HG02938 (cell line): ENCODE results near the gene NPAS2.

Source experiments
- ATAC-seq: cut with Tn5 transposase; IDR thresholded peaks from one replicate; pipeline ENCODE4 v1.9.1; 2021; ENCODE audit warnings: mild to moderate bottlenecking, moderate library complexity; ENCODE audit not compliant: unreplicated experiment

Gene NPAS2

DNA sequence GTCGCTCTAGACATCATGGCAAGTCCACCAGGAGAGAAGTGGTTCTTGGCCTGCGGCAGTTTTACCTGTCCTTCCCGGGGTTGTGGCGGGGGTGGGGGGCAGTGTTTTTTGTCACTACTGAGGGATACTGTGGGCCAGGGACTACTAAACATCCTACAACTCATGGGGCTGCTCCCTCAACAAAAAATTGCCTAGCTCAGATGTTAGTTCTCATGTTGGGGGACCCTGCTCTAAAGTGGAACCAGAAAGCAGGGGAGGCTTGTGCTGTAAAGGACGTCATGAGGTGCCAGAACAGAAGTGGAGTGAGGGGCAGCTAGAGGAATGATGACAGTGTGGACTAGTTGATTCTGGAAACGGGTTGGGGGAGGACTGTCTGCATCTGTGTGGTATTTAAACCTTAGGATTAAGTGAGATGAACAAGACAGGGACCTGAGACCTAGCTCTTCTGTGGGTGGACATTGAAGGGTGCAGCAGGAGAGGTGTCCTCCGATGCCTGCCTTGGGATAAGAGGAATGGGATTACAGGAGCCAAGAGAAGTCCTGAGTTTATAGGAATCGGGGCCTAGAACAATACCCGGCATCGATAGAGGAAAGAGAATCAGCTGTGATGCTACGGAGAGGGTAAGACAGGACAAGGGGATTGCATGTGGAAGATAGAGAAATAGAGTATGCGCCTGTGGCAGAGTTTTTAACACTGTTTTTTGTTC is 184.8 kb downstream of the NPAS2 start:
- no peak for ATAC-seq

DNA sequence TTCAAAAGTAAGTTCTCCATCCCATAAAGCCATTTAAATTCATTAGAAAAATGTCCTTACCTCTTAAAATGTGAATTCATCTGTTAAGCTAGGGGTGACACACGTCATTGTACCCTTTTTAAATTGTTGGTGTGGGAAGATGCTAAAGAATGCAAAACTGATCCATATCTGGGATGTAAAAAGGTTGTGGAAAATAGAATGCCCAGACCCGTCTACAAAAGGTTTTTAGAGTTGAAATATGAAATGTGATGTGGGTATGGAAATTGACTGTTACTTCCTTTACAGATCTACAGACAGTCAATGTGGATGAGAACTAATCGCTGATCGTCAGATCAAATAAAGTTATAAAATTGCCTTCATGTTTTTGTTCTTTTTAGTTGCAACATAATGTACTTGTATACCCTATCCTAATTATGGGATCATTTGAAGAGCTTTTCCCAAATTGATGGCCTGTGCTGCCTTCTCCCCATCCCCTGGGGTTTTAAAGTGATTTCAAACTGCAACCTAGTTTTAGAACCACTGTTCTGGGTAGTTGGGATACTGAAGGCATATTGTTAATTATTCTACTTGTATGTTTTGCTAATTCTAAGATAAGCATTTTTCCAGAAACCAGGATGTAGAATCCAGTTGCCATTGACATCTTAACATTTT is 186.3 kb downstream of the NPAS2 start:
- ATAC-seq, result no peak

DNA sequence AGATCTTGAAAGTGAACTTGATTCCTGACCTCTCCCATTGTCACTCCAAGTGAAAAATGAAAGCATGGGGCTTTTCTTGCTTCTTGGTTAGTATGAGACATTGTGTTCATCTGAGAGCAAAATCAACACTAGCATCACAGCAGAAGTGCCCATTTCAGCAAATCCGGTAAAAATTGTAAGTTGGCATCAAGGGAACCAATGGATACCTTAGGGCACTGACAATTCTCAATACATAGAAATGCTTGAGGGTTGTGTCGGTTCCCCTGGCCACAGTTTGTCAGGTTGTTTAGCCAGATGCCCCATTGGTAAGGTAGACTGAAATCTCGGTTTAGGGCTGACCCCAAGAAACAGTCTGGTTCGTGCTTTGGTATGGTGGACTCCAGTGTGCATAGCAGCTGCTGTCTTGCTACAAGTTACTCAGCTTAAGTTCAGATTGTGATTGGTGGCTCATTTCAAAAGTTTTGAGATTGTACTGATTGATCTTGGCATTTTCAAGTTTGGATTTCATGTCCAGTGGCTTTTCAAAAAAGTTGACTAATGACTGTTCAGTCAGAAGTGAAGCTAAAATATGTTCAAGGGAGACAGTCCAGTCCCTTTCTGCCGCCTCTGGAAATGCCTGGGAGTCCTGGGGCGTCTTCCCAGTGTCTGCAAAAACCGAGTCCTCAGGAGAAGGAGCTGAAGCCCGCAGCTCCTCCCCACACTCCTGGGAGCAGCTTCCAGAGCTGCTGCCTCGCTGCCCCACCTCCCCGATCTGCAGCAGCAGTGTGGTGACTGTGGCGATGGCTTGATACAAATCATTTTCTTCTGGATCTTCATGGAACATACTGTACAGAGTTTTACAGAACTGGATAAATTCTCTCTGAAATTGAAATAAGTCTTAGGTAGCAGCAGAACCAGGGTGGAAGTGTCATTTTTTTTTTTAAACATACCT is 187.7 kb downstream of the NPAS2 start:
- ATAC-seq, result no peak

DNA sequence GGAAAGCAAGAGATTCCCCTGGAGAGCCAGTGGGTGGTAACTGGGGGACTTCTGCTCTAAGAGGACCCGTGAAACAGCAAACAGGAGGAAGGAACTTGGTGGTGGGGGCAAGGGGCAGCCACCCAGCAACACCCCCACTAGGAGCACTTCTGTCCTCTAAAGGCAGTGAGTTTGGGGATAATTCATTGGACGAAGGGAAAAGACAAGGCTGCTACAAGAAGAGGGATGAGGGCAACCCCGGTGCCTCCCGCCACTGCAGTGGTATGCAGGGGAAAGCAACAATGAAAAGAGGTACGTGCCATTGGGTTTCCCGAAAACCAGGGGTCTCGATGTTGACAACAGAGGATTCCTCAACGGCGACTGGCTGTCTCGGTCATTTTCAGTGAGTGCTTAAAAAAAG is 191.2 kb downstream of the NPAS2 start:
- ATAC-seq, result no peak

DNA sequence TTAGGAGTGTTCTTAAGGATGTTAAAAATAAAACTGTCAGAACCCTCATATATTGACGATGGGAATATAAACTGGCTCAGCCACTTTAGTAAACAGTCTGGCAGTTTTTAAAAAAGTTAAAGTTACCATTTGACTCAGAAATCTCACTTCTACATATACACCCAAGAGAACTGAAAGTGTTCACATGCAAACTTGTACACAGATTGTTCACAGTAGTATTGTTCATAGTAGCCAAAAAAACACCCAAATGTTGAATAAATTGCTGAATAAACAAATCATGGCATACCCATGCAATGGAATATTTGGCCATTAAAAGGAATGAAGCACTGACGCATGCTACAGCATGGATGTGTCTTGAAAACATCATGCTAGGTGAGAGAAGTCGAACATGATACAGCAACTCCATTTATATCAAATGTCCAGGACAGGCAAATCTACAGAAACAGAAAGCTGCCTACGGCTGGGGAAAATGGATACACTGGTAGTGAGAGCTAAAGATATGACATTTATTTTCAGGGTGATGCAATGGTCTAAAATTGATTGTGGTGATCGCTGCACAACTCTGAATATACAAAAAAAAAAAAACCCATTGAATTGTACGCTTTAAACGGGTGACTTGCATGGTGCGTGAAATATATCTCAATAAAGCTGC is 192.2 kb downstream of the NPAS2 start:
- peak; percentile 88 for ATAC-seq

DNA sequence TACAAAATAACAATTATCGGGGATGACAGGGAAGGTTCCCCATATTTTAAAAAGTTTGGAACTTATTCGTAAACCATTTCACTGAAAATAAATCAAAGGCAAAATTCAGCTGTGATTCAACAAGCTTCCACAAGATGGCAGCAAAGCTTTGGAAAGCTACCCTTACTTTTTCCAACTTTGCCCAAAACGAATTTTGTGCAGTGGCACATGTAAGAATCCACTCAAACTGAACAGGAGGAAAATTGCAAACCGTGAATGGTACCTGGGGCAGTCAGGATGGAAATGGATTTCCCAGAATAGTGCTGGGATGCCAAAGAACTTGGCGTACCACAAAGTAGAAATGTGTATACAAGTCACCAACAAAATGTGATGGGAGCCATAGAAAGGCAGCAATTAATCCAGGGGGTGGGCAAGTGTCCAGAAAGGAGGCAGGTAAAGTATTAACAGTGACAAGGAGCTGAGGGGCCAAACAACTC is 192.8 kb downstream of the NPAS2 start:
- no peak for ATAC-seq

DNA sequence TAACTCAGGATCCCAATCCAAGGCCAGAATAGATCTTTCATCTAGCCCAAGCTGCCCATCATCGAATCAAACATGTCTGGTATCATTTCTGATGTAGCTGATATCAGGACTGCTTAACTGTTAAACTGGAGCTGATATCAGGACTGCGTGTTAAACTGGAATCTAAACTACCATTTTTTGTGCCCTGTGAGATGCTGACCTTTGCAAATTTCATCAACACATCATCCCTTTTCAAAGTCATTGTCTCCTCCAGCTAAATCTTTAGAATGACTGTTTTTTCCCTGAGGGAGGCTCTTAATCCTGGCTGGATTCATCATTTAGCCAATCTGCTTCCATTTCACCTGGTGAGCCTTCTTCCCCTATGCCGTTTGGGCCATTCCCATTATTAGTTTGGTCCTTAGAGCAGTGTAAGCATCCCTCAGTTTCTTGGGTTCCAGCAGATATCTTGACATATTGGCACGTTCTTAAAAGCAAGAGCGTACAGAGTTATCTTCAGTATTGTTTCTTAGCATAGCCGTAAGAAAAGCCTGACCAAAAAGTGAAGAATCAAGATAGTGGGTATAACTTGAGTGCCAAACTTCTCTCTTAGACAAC is 194.4 kb downstream of the NPAS2 start:
- ATAC-seq, result no peak

DNA sequence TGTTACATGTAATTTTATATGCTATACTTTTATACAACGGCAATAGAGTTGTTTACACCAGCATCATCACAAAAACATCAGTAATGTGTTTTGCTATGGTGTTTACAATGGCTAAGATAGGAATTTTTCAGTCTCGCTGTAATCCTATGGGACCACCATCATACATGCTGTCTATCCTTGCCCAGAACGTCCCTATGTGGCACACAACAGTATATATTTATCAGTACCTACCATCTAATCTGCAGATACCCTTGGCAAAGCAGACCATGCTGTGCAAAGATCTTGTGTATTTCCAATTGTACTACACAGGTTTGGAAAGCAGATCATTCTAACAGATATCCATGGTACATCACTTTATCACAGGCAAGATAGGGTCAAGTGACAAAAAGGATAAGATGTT is 197.4 kb downstream of the NPAS2 start:
- ATAC-seq, result no peak

DNA sequence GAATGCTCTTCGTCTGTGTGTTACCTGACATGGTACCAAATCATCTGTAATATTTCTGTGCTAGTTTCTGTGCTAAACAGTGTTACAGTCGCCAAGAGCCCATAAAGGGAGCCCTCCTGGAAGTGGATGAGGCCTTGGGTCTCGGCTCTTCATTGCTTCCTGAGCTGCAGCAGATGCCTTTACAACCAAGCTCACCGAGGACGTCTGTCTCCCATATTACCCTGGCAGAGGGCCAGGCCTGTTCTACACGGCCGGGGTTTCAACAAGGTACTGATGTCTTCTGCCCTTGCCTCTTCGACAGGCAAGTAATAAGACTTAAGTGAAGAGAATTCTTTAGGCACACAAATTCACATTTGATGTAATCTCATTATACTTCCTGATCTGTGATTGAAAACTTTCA is 199.0 kb downstream of the NPAS2 start:
- ATAC-seq, result no peak

DNA sequence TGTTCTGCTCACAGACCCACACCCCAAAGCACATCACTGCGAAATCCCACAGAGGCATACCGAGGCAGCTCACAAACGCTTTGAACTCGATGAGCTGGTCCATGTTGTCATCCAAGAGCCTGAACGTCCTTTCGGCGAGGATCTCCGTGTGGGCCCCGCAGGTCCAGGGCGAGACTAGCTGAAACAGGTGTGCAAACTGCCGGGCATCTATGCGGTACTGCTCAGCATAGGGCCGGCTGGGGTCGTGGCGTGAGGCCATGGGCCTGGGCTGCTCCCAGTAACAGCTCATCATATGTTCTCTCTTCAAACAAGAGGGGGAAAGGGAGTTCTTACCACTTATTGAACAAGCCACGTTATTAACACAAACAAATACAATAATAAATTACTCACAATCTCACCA is 202.3 kb downstream of the NPAS2 start:
- ATAC-seq, result no peak

DNA sequence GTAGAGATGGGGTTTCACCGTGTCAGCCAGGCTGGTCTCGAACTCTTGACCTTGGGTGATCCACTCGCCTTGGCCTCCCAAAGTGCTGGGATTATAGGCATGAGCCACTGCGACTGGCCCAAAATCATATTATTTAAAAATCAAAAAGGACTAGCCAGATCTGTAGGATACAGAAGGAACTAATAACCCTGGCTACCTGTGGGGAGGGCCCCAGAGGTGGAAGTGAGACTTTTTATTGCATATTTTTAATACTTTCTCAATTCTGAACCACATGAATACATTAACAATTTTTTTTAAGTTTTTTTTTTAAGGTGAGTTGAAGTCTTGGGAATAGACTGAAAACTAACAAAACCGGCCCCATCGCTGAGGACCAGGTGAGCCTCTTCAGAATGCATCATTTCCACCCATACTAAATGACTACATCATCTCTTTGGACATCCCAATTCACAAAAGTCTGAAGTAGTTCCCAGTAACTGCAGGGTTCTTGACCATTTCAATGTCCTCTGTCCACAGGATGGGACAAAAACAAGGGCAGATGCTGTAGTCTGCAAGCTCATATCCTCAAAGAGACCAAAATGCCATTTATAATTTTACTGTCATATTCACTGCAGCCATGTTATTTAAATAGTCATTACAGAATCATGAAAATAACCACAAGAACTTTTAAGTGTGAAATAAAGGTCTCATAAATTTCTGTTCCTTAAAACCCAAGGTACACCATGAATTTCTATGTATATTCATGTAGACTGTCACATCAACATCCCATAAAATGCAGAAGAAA is 203.6 kb downstream of the NPAS2 start:
- no peak for ATAC-seq

DNA sequence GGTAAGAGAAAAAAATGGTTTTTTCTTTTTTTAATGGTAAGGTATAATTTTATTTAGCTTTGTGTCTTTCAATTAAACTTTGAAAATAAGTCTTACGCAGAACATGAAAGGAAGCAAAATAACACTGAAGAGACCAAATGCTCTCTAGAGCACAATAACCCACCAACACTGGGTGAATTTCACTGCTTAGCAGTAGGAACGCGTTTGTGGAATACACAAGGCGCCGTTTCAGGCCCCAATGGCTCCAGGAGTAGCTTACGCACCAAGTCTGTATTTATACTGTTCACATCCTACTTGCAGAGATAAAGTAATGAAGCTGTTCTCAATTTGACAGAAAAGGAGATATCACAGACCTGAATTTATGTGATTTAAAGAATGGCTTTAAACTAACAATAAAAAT is 205.6 kb downstream of the NPAS2 start:
- no peak for ATAC-seq

DNA sequence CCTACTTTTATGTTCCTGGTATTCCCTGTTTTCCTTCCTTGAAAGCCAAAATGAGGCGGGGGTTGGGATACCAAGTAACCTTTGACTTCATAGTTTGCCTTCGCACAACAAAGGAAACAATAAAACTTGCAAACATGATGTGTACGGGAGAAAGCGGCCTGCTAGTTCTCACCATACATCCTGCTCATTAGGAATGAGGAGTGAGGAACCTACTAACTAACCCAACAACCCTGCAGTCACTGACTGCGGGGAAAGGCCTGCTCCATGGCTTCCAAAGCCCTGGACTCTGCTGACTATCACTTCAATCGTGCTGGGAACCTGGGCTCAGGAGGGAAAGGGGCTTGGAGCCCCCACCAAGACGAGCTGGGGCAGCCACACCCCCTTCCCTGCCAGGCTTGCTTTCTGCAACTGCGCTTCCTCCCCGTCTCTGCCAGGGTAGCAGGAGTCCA is 206.3 kb downstream of the NPAS2 start:
- no peak for ATAC-seq

DNA sequence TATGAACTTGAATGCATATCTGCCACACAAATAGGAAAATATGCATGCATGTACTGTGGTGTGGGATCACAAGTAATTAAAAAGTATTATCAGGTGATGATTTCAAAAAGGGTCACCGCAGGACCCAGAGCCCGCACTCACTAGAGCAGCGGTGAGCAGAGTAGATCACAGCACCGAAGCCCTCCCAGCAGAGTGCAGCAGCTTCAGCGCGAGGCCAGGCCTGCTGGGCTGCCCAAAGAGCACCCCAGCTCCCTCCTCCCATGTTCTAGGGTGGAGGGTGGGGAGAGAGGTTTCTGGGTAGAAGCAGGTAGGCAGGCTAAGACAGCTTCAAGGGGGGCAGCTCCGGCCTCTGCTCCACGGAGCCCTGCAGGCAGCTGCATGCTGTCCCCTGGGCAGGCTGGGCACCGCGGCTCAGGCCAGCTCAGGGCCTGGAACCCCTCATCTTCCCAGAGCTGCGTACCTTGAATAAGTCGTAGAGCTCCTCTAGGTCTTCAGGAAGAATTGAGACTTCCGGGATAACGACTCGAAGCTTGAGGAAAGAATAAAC is 207.1 kb downstream of the NPAS2 start:
- ATAC-seq, result no peak

DNA sequence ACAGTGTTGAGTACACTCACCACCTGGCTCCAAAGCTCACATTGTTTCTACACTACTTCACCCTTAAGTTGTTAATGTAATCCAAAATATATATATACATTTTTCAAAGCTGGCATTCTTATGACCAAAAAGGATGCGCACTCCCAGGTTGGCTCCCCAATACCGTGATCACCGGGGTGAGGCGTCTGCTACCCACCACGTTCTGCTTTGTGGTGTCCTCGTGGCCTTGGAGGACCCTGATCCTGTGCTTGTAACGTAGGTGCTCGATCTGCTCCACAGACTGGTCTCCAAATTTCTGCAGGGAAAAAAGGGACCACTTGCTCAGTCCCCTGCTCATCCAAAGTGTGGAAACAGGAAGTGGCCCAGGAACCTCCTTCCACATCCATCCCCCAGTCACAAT is 207.9 kb downstream of the NPAS2 start:
- ATAC-seq, result no peak

DNA sequence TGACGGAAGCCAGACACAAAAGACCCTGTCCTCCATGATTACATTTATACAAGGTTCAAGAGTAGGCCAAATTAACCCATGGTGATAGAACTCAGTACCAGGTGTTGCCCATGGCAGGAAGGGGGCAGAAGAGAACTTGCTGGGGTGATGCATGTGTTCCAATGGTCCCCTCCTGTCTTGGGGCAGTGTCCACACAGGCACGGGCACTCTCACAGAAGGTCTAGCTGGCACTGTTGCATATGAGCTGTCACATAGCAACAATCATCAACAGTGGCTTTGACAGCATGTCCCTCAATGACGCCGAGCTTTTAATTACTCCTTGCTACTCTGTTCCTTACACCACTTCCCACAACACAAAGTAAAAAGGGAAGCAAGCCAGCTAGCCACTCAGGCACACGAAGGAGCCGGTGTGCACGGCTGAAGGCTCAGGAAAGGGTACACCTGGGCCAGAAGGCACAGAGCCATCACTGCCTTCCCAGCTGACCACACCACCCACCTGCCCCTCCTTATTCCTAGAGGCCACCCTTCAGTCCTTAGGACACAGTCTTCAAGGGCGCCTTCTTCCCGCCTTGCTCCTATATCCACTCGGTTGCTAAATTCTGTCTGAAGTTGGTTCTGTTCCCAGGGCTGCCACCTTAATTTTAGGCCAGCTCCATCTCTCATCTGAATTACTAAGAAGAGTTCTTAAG is 211.1 kb downstream of the NPAS2 start:
- ATAC-seq, result no peak

DNA sequence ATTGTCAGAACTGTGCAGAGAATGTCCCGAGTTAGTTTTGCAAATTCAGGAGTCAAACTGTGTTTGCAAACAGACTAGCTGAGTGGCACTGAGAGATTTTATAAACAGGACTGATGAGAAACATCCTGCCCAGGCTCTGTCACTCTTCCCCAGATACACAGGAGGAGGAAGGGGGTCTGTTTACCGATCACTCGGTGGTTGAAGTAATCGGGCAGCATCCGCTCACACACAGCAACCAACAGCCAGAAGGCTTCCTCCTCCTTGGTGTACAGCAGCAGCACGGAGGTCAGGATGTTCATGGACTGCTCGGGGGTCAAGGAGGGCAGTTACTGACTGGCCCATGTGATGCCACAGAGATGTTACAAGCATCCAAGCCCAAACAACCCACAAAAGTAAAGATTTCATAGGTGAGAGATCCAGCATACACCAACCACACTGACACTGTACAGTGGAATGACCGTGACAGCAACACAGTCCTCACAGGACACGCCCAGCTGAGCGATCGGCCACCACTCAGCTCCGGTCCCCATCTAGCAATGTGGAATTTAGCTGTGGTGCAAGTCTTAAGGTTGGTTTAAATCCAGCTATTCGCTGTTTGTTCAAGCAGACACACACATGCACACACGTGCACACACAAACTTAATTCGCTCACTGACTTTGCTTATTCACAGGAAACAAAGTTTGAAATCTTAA is 212.3 kb downstream of the NPAS2 start:
- no peak for ATAC-seq

DNA sequence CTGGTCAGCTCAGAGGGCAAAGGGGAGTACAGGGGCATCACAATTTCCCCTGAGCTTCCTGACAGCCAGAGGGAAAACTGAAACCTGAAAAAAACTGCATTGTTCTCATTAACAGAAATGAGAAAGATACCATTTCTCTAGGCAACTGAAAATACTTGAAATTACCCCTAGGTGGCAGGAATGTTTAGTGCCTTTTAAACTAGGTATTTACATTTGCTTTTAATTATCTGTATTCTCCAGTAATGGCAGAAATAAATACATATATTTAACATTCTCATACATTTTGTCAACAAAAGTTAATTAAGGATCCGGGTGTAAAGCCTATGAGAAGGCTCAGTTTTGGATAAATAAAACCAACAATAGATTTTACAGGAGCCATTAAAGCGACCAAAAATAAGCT is 216.6 kb downstream of the NPAS2 start:
- no peak for ATAC-seq
